Muscle of leg (tissue), 11 donors: Measurements from ENCODE around the gene LY86. TPM values are rescaled to one million over a fixed set of nuclear protein-coding genes. Genes with fewer than 3 reads are reported as not detected.

Experiments
- DNase-seq: peaks from one replicate; pipeline ENCODE4 v3.0.0; 2013
- H3K27ac ChIP-seq: one replicate; pipeline ENCODE4 v1.5.1; 2013; ENCODE audit warnings: mild to moderate bottlenecking, low read length, control low read depth
- H3K27me3 ChIP-seq: one replicate; pipeline ENCODE4 v1.6.1; 2013; ENCODE audit warnings: low read length; ENCODE audit not compliant: control insufficient read depth, insufficient read depth
- H3K36me3 ChIP-seq: one replicate; pipeline ENCODE4 v1.6.1; 2013; ENCODE audit warnings: low read length; ENCODE audit not compliant: control insufficient read depth, insufficient read depth
- H3K4me1 ChIP-seq: one replicate; pipeline ENCODE4 v1.6.1; 2013; ENCODE audit warnings: low read length; ENCODE audit not compliant: control insufficient read depth, insufficient read depth
- H3K4me3 ChIP-seq: one replicate; pipeline ENCODE4 v1.5.1; 2013; ENCODE audit warnings: low read length, control low read depth
- H3K9me3 ChIP-seq: replicated peaks from 2 replicates; pipeline ENCODE4 v1.6.1; 2013; ENCODE audit warnings: low read depth, low read length; ENCODE audit not compliant: control insufficient read depth
- WGBS: methylation state at CpG from one replicate; pipeline ENCODE4 v1.1.5; 2013; ENCODE audit warnings: missing lambda C conversion rate; ENCODE audit not compliant: insufficient coverage; 5-methylcytosine and 5-hydroxymethylcytosine counted together
- polyA plus RNA-seq, 8 donors: library from polyadenylated mRNA; unstranded; fragments of 120-200 nt; gene quantifications; one replicate each; pipeline versions ENCODE4 v1.2.1 to v1.2.3, GENCODE V29; 2013; ENCODE audit warnings: inconsistent platforms in 1 of 8, low replicate concordance in 1 of 8; ENCODE audit not compliant: insufficient read length in 8 of 8, insufficient read depth in 1 of 8
- total RNA-seq: library from RNA; stranded (reverse); fragments of 120-200 nt; gene quantifications from one replicate; pipeline ENCODE4 v1.2.4, GENCODE V29; 2013

Gene LY86
- total and polyA plus RNA-seq, 9 donors, result 1.8 to 2.8 (median 2.0) TPM

DNA sequence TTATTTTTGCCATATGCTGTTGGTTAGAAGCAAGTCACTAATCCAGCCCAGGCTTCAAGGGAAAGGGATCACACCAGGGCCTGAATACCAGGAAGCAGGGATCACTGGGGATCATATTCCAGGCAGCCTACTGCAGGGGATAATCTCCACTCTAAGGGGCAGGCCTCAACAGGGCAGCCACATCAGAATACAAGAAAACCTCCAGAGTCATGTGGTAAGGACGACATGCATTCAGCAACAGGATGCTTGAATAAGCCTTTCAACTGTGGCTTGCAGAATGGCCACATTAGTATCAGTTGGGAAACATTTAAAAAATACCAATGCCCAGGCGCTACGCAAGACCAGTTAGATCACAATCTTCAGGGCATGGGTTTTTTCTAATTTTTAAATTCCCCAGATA, 109.1 kb downstream of the LY86 start:
- H3K27ac ChIP-seq, result peak overlapping the region; percentile 82
- no peaks in the 10 kb centered on the region for H3K36me3 ChIP-seq
- no peaks in the 10 kb centered on the region for H3K9me3 ChIP-seq
- no peak overlapping the region for H3K4me3 ChIP-seq
- no peaks in the 10 kb centered on the region for H3K27me3 ChIP-seq
- peaks cover 76% of the 10 kb centered on the region for H3K4me1 ChIP-seq
- no peak for DNase-seq
- no CpG with 5 or more reads among the region's 3 CpGs for WGBS

DNA sequence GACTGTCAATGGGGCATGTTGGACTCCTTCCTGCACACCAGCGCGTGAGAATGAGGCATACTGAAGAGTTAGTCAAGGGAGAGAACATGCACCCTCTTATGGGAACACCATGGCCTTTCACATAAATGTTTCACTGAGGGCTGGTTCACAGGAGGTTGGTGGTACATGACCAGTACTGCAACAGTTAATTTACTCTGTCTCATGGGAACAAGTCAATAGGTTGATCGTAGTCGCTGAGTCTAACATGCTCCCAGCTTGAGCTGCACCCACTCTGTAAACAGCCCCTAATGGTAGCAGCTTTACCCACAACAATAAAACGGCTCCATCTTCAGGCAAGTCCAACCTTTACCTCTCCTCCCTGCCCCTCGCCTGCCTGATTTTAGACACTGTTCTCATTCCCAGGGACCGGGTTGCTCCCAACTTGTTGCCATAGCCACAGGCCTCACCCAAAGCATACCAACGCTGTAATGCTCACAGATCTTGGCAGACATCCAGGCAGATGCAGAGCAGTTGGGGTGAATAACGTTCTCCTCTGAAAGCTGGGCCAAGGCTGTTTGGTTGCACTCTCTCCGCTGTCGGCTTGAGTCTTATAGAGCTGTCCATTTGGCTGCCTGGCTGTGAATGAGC, 111.3 kb downstream of the LY86 start:
- no peaks in the 10 kb centered on the region for H3K9me3 ChIP-seq
- DNase-seq, result peak; percentile 97
- H3K27ac ChIP-seq, result peak overlapping the region; percentile 95
- H3K4me1 ChIP-seq, result peaks cover 76% of the 10 kb centered on the region
- H3K36me3 ChIP-seq, result no peaks in the 10 kb centered on the region
- 4% methylated on average over 7 of the region's 11 CpGs for WGBS
- no peak overlapping the region for H3K4me3 ChIP-seq
- H3K27me3 ChIP-seq, result no peaks in the 10 kb centered on the region

DNA sequence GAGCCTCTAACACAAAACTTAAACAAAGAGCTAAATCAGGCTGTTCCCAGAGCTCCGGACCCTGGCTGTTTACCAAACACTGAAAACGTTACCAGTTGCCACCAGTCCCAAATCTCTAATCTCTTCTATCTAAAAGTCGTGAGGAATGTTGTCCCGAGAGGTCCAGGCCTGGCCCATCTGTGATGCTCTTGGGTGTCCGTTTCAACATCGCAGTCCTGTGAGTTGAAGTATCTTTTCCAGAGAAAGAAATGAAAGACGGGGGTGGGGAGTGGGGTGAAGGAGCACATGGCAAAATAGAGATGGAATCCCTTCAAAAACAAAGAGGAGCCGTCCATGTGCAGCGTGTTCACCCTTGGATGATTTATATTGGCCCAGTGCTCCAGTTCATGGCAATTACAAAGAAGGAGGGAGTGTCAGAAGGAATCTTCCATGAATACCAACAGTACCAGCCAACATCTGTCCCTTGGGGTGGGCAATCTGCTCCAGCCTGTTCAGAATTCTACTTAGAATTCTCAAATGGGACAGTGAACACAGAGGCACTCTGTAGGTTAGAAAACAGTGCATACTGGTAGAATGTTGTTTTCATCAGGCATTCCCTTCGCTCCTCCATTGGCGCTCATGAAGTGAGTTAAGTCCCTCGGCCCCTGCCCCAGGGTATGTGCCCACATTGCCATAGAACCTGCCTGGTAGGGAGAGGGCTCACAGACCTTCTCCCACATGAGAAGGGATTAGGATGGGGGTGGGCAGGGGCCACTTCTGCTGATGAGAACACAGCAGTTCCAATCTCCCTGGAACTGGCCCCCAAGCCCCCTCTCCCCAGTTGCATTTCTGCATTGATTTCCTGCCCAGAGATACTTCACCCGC, 112.1 kb downstream of the LY86 start:
- Histone ChIP-seq H3K4me3 (no peak overlapping the region), H3K27ac (peak overlapping the region; percentile 95), H3K9me3 (no peaks in the 10 kb centered on the region), H3K36me3 (no peaks in the 10 kb centered on the region), H3K4me1 (peaks cover 68% of the 10 kb centered on the region), H3K27me3 (no peaks in the 10 kb centered on the region)
- no peak for DNase-seq
- 25% methylated on average over 8 of the region's 13 CpGs for WGBS

DNA sequence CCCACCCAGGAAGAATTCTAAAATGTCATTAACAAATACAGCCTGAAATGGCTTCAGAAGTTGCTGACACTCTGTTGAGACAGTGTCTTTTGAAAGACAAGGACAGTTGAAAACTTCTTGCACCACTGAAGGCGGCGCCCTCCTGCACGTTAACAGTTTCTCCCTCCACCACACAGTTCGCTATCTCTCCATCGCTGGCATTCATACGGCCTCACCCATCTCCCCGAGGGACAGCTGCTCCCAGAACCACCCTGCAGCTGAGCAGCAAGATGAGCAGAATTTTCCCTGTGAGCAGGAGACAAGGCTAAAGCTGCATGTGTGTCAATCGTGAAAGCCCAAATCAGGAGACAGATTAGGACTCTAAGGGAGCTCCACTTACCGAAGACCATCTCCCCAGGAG, 113.3 kb downstream of the LY86 start:
- Histone ChIP-seq H3K36me3 (no peaks in the 10 kb centered on the region), H3K4me1 (peaks cover 56% of the 10 kb centered on the region), H3K27ac (peak overlapping the region; percentile 95), H3K4me3 (no peak overlapping the region), H3K27me3 (no peaks in the 10 kb centered on the region), H3K9me3 (no peaks in the 10 kb centered on the region)
- WGBS, result no CpG with 5 or more reads among the region's 9 CpGs
- peak; percentile 60 for DNase-seq

DNA sequence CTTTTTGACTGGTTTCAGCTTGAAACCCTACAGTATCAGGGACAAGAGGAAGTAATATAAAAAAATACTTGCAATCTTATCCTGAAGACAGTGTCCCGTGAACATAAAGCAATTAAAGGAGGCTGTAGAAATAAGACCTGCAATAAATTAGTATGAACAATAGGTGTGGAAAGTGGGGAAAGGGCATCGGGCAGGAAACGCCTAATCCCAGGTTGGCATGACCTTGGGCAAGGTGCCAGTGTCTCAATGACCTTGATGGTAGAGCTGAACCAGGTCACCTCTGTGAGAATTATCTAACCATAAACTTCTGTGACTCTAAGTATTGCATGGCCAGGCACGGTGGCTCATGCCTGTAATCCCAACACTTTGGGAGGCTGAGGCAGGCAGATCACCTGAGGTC, 115.2 kb downstream of the LY86 start:
- no peak for DNase-seq
- Histone ChIP-seq H3K4me3 (no peak overlapping the region), H3K36me3 (no peaks in the 10 kb centered on the region), H3K9me3 (no peaks in the 10 kb centered on the region), H3K4me1 (peaks cover 44% of the 10 kb centered on the region), H3K27me3 (no peaks in the 10 kb centered on the region), H3K27ac (peak overlapping the region; percentile 8)
- 83% methylated on average over 4 of the region's 4 CpGs for WGBS
